Neural progenitor cell (in vitro differentiated cells): Measurements from ENCODE around the gene TAC4. TPM values are rescaled to one million over a fixed set of nuclear protein-coding genes. Genes with fewer than 3 reads are reported as not detected.

Experiments
- DNase-seq: peaks from one replicate; pipeline ENCODE4 v3.0.0-alpha.2; 2016; ENCODE audit warnings: low spot score
- H2AFZ ChIP-seq: fragments of 200-600 bp; sonication (generic); replicated peaks from 2 replicates; pipeline ENCODE4 v1.6.1; 2016; ENCODE audit warnings: antibody characterized with exemption
- H3F3A ChIP-seq: fragments of 200-600 bp; sonication (generic); 2 replicates; pipeline ENCODE4 v1.6.1; 2016; ENCODE audit warnings: antibody characterized with exemption, low read depth
- H3K27ac ChIP-seq: fragments of 200-600 bp; sonication (generic); 2 replicates; pipeline ENCODE4 v1.5.1; 2016; ENCODE audit warnings: mild to moderate bottlenecking
- H3K27me3 ChIP-seq: fragments of 200-600 bp; sonication (generic); 2 replicates; pipeline ENCODE4 v1.6.1; 2016; ENCODE audit warnings: mild to moderate bottlenecking, moderate library complexity
- H3K36me3 ChIP-seq: fragments of 200-600 bp; sonication (generic); 2 replicates; pipeline ENCODE4 v1.5.1; 2016
- H3K4me1 ChIP-seq: fragments of 200-600 bp; sonication (generic); 2 replicates; pipeline ENCODE4 v1.6.1; 2016; ENCODE audit warnings: mixed run types
- H3K4me2 ChIP-seq: fragments of 200-600 bp; sonication (generic); 2 replicates; pipeline ENCODE4 v1.6.1; 2016
- H3K4me3 ChIP-seq: fragments of 200-600 bp; sonication (generic); 2 replicates; pipeline ENCODE4 v1.5.1; 2016
- H3K79me2 ChIP-seq: fragments of 200-600 bp; sonication (generic); 2 replicates; pipeline ENCODE4 v1.6.1; 2016; ENCODE audit warnings: low read depth
- H3K9ac ChIP-seq: fragments of 200-600 bp; sonication (generic); 2 replicates; pipeline ENCODE4 v1.6.1; 2016
- H3K9me3 ChIP-seq: fragments of 200-600 bp; sonication (generic); 2 replicates; pipeline ENCODE4 v1.5.1; 2016; ENCODE audit warnings: low read depth
- H4K20me1 ChIP-seq: fragments of 200-600 bp; sonication (generic); 2 replicates; pipeline ENCODE4 v1.6.1; 2016; ENCODE audit warnings: low read depth
- H3K27ac Mint-ChIP-seq: 3 replicates; pipeline ENCODE4 v1.8.0; 2021; ENCODE audit warnings: mixed read lengths
- H3K27me3 Mint-ChIP-seq: 2 replicates; pipeline ENCODE4 v1.8.0; 2022; ENCODE audit warnings: low read depth, mild to moderate bottlenecking, inconsistent platforms, moderate library complexity, mixed read lengths; ENCODE audit not compliant: insufficient read depth
- H3K36me3 Mint-ChIP-seq: 3 replicates; pipeline ENCODE4 v1.8.0; 2021; ENCODE audit warnings: mixed read lengths
- H3K4me1 Mint-ChIP-seq: 3 replicates; pipeline ENCODE4 v1.8.0; 2021; ENCODE audit warnings: mixed read lengths
- H3K4me3 Mint-ChIP-seq: 3 replicates; pipeline ENCODE4 v1.8.0; 2021; ENCODE audit warnings: mild to moderate bottlenecking, moderate library complexity, mixed read lengths
- H3K9me3 Mint-ChIP-seq: 3 replicates; pipeline ENCODE4 v1.8.0; 2020; ENCODE audit warnings: mixed read lengths
- EZH2 ChIP-seq: fragments of 200-600 bp; sonication (generic); IDR thresholded peaks from 2 replicates; pipeline ENCODE4 v1.6.1; 2017; ENCODE audit warnings: antibody characterized with exemption, mild to moderate bottlenecking, moderate library complexity
- EZH2phosphoT487 ChIP-seq: fragments of 200-600 bp; sonication (generic); IDR thresholded peaks from 2 replicates; pipeline ENCODE4 v1.6.1; 2017; ENCODE audit warnings: antibody characterized with exemption
- total RNA-seq: library from RNA; depleted of rRNA; stranded (reverse); fragments of >200 nt; gene quantifications from 2 replicates; pipeline ENCODE4 v1.2.3, GENCODE V29; 2015; ENCODE audit warnings: low replicate concordance
- TF ChIP-seq, protein P1 (sequence below): fragments of 200-600 bp; sonication (generic); IDR thresholded peaks from 2 replicates; pipeline ENCODE4 v1.5.1; 2017; ENCODE audit warnings: antibody characterized with exemption, mild to moderate bottlenecking

The TAC4 gene
- total RNA-seq, 1 donor from 2014 or later = not detected

DNA sequence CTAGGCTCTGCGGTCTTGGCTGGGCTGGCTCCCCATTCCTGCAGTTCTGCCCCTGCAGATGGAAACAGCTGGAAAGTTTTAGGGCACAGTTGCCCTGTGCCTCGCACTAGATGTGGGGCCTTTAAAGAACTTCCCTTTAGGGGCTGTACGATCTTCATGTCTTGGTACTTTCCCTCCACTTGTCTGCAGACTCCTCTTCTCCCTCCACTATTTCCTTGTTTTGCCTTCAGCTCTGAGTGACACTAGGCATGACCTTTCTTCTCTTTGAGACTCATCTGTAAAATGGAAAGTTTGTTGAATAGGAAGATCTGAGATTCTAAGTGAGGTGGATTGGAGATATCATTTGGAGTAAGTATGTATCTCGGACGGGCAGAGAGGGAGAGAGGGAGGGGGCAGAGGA, 6.3 kb upstream of the TAC4 start:
- TF ChIP-seq, protein P1, sequence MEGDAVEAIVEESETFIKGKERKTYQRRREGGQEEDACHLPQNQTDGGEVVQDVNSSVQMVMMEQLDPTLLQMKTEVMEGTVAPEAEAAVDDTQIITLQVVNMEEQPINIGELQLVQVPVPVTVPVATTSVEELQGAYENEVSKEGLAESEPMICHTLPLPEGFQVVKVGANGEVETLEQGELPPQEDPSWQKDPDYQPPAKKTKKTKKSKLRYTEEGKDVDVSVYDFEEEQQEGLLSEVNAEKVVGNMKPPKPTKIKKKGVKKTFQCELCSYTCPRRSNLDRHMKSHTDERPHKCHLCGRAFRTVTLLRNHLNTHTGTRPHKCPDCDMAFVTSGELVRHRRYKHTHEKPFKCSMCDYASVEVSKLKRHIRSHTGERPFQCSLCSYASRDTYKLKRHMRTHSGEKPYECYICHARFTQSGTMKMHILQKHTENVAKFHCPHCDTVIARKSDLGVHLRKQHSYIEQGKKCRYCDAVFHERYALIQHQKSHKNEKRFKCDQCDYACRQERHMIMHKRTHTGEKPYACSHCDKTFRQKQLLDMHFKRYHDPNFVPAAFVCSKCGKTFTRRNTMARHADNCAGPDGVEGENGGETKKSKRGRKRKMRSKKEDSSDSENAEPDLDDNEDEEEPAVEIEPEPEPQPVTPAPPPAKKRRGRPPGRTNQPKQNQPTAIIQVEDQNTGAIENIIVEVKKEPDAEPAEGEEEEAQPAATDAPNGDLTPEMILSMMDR = no peak
- no peak for TF ChIP-seq EZH2
- no peak for TF ChIP-seq EZH2phosphoT487
- H3K36me3 Mint-ChIP-seq = no peaks in the 10 kb centered on the region
- no peak overlapping the region for H3K9ac ChIP-seq
- no peaks in the 10 kb centered on the region for H3K36me3 ChIP-seq
- H3F3A ChIP-seq = peaks cover 3% of the 10 kb centered on the region
- peaks cover 3% of the 10 kb centered on the region for H3K4me1 ChIP-seq
- no peak overlapping the region for H3K4me3 ChIP-seq
- no peak for DNase-seq
- H3K27ac Mint-ChIP-seq = no peak overlapping the region
- H3K9me3 ChIP-seq = no peaks in the 10 kb centered on the region
- no peaks in the 10 kb centered on the region for H4K20me1 ChIP-seq
- no peaks in the 10 kb centered on the region for H3K9me3 Mint-ChIP-seq
- no peaks in the 10 kb centered on the region for H3K79me2 ChIP-seq
- H3K27me3 Mint-ChIP-seq = peaks cover 24% of the 10 kb centered on the region
- peaks cover 79% of the 10 kb centered on the region for H3K27me3 ChIP-seq
- H3K27ac ChIP-seq = no peak overlapping the region
- H3K4me1 Mint-ChIP-seq = peaks cover 8% of the 10 kb centered on the region
- H3K4me2 ChIP-seq = no peak overlapping the region
- H3K4me3 Mint-ChIP-seq = no peak overlapping the region
- H2AFZ ChIP-seq = no peak overlapping the region

DNA sequence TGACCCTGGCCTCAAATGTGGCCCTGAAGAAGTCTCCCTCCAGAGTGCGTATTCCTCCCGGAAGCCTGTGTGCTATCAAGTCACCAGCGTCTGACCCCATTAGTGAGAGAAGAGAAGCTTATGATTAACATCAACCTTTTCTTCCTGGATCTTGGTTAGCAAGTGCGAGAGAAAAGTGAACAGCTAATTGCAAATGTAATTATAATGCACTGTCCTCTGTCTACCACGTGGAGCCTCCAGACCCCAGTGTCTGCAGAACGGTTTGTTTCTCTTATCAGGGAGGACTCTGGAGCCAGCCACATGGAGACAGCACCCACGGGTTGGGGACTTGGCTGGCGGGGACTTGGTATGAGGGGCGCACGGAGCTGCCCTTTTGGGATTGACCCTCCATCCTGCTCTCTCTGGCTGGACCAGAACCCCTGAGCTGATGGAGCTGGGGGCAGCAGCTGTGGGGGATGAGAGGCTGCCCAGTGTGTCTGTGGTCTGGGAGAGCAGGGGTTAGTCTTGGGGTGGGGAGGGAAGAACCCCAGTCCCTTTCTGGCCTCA, 5.7 kb upstream of the TAC4 start:
- Mint-ChIP-seq H3K27me3 (peaks cover 24% of the 10 kb centered on the region), H3K4me3 (no peak overlapping the region), H3K9me3 (no peaks in the 10 kb centered on the region), H3K36me3 (no peaks in the 10 kb centered on the region), H3K27ac (no peak overlapping the region), H3K4me1 (peaks cover 8% of the 10 kb centered on the region)
- no peak for DNase-seq
- no peak overlapping the region for H3K27ac ChIP-seq
- peaks cover 79% of the 10 kb centered on the region for H3K27me3 ChIP-seq
- H2AFZ ChIP-seq = no peak overlapping the region
- H3K36me3 ChIP-seq = no peaks in the 10 kb centered on the region
- TF ChIP-seq, protein P1 = no peak
- TF ChIP-seq EZH2 (no peak), EZH2phosphoT487 (no peak)
- H3K9me3 ChIP-seq = no peaks in the 10 kb centered on the region
- H3K9ac ChIP-seq = no peak overlapping the region
- no peak overlapping the region for H3K4me3 ChIP-seq
- H4K20me1 ChIP-seq = no peaks in the 10 kb centered on the region
- H3K4me1 ChIP-seq = peaks cover 3% of the 10 kb centered on the region
- no peaks in the 10 kb centered on the region for H3K79me2 ChIP-seq
- no peak overlapping the region for H3K4me2 ChIP-seq
- peaks cover 6% of the 10 kb centered on the region for H3F3A ChIP-seq

DNA sequence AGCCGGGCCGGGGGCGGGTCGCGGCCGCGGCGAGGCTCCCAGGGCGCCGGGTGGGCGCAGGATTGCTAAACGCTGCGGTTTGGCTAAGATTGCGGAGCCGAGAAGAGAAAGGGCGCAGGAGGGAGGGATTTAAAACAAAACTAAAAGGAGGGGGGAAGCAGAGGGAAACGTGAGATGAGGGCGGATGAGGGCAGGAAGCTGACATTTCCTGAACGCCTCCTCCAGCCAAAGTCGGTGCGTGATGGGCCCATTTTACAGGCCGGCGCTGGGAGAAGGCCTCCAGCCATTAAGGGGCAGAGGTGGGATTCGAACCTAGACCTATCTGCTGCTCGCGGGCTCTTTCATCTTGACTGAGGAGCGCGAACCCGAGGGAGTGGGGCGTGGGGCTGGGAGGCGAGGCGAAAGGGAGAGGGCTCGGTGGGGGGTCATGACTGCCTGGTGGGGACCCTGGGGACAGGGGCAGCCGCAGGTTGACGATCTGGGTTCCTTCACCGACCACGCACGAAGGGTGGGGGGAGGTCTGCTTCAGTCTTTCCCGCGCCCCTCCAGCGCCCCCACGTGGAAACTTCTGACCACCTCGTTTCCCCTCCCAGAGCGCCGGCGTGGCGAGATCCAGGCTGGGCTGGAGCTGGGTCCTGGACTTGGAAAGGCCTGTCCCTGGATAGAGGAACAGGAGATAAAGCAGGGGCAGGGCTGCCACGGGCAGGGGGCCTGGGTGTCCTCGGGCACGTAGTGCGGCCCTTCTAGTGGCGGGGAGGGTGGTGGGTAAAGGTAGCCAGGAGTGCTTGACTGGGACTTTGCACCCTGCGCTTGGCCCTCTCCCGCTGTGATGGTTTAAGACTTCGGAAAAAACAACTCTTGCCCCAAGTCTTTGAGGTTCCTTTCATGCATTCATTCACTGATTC, 3.8 kb upstream of the TAC4 start:
- no peak for TF ChIP-seq EZH2phosphoT487
- TF ChIP-seq, protein P1 = peak; percentile 82
- TF ChIP-seq EZH2 = peak; percentile 48
- H3K4me3 Mint-ChIP-seq = peak overlapping the region; percentile 83
- Histone ChIP-seq H3F3A (peaks cover 19% of the 10 kb centered on the region), H3K4me3 (peak overlapping the region; percentile 48), H3K4me1 (peaks cover 6% of the 10 kb centered on the region), H2AFZ (peak overlapping the region; percentile 28), H3K27me3 (peaks cover 75% of the 10 kb centered on the region), H3K27ac (no peak overlapping the region), H3K4me2 (peak overlapping the region; percentile 89), H4K20me1 (no peaks in the 10 kb centered on the region), H3K36me3 (no peaks in the 10 kb centered on the region), H3K9me3 (no peaks in the 10 kb centered on the region), H3K79me2 (no peaks in the 10 kb centered on the region), H3K9ac (no peak overlapping the region)
- no peak overlapping the region for H3K27ac Mint-ChIP-seq
- no peaks in the 10 kb centered on the region for H3K9me3 Mint-ChIP-seq
- H3K4me1 Mint-ChIP-seq = peaks cover 12% of the 10 kb centered on the region
- H3K36me3 Mint-ChIP-seq = no peaks in the 10 kb centered on the region
- peak; percentile 89 for DNase-seq
- H3K27me3 Mint-ChIP-seq = peaks cover 21% of the 10 kb centered on the region
